Heart left ventricle (tissue), 16 donors: Measurements from ENCODE around the gene TNS3. TPM values are rescaled to one million over a fixed set of nuclear protein-coding genes. Genes with fewer than 3 reads are reported as not detected.

Source experiments
- ATAC-seq, 4 donors: fragments of 200-7000 bp; cut with Tn5 transposase; one replicate each; pipeline ENCODE4 v1.9.1; 2020 to 2022; ENCODE audit warnings: moderate library complexity in 4 of 4, mild to moderate bottlenecking in 3 of 4, moderate number of reproducible peaks in 1 of 4
- DNase-seq, 5 donors: peaks; one replicate each; pipeline ENCODE4 v3.0.0-alpha.2; 2020
- H3K27ac ChIP-seq, 12 donors: fragments of 200-600 bp; sonication (generic) in 4 of 12; one replicate each; pipeline versions ENCODE4 v1.5.0 to v1.8.0; 2016 to 2022; ENCODE audit warnings: mild to moderate bottlenecking in 2 of 12
- H3K27me3 ChIP-seq, 9 donors: fragments of 200-600 bp; sonication (generic) in 2 of 9; one replicate each; pipeline versions ENCODE4 v1.5.1 to v1.8.0; 2016 to 2022; ENCODE audit warnings: mild to moderate bottlenecking in 3 of 9
- H3K36me3 ChIP-seq, 9 donors: fragments of 200-600 bp; sonication (generic) in 2 of 9; one replicate each; pipeline versions ENCODE4 v1.5.0 to v1.8.0; 2018 to 2022; ENCODE audit warnings: mild to moderate bottlenecking in 2 of 9
- H3K4me1 ChIP-seq, 12 donors: fragments of 200-600 bp; sonication (generic) in 4 of 12; one replicate each; pipeline versions ENCODE4 v1.5.0 to v1.8.0; 2016 to 2022; ENCODE audit warnings: mild to moderate bottlenecking in 3 of 12
- H3K4me3 ChIP-seq, 12 donors: fragments of 200-600 bp; sonication (generic) in 4 of 12; one replicate each; pipeline versions ENCODE4 v1.5.0 to v1.8.0; 2017 to 2022; ENCODE audit warnings: mild to moderate bottlenecking in 9 of 12, moderate library complexity in 4 of 12
- H3K9me3 ChIP-seq, 12 donors: fragments of 200-600 bp; sonication (generic) in 4 of 12; one replicate each; pipeline versions ENCODE4 v1.5.0 to v1.8.0; 2016 to 2022; ENCODE audit warnings: mild to moderate bottlenecking in 1 of 12
- POLR2A ChIP-seq, 2 donors: fragments of 450-650 bp; IDR thresholded peaks; one replicate each; pipeline ENCODE4 v1.6.1; 2017; ENCODE audit warnings: antibody characterized with exemption in 2 of 2, mild to moderate bottlenecking in 2 of 2, moderate library complexity in 2 of 2
- WGBS, 4 donors: extraction: QIAGEN DNeasy Blood & Tissue Kit in 2 of 4; methylation state at CpG; one replicate each; pipeline versions ENCODE4 v1.1.5 to v1.1.7; 2013 to 2018; 5-methylcytosine and 5-hydroxymethylcytosine counted together
- intact Hi-C, 10 donors: fragments of 100-400 bp; cut with DNase I; formaldehyde crosslinking; loops; one replicate each; pipeline versions ENCODE4 v1.11.1 to v1.14.2; 2022
- polyA plus RNA-seq, 2 donors: library from polyadenylated mRNA; stranded (reverse); fragments of 200-250 nt; gene quantifications; one replicate each; pipeline ENCODE4 v1.2.3, GENCODE V29; 2013
- total RNA-seq, 9 donors: library from RNA; depleted of rRNA in 2 of 9; stranded (reverse); fragments of >200 nt in 2 of 9; fragmentation: NEBNext Ultra II Directional in 3 of 9; extraction: Animal tissue kit (Norgen Biotek cat#: 25700) in 3 of 9; gene quantifications; one replicate each; pipeline versions ENCODE4 v1.1.0 to v1.2.4, GENCODE V29; 2016 to 2023
- TF ChIP-seq, protein P1 (sequence below), 12 donors: fragments of 200-600 bp; sonication (generic) in 4 of 12; IDR thresholded peaks; one replicate each; pipeline versions ENCODE4 v1.5.0 to v1.8.0; 2018 to 2022; ENCODE audit warnings: antibody characterized with exemption in 12 of 12, mild to moderate bottlenecking in 5 of 12
- donor health status: ischemic (EF 13 %, LVEDD 7.1; RV severe dilation, severe dysfunction).
- donor health status: healthy with polysubstance abuse.
- donor health status: DM: no; HTN: yes; CAD: no.
- donor health status: DM: no; HTN: no; CAD: no.
- donor health status: ischemic (EF 25% LVEDD 6.9; RV normal size, moderate dysfunction).
- donor health status: ischemic (EF 25% LVEDD 5.7; RV mildly dilated, moderate dysfunction).
- donor health status: healthy.
- donor health status: DM: yes; HTN: yes; CAD: no.
- donor health status: ischemic (EF 35%, LVEDD 5.7; RV mildly dilated, moderate dysfunction).
- donor health status: nonischemic (EF 11% LVEDD 7.7; RV severe dilation, severe dysfunction).
- donor health status: DM: yes; HTN: yes; CAD: no.
- donor health status: PGD.
- donor health status: ischemic (EF 29% LVEDD 5.4; RV normal size, mild dysfunction).
- donor health status: nonischemic (EF 23%, LVEDD 6.1; RV moderate dilation, normal function).

The TNS3 gene
- total and polyA plus RNA-seq, 11 donors: 10.1 to 116 (median 32.7) TPM

DNA sequence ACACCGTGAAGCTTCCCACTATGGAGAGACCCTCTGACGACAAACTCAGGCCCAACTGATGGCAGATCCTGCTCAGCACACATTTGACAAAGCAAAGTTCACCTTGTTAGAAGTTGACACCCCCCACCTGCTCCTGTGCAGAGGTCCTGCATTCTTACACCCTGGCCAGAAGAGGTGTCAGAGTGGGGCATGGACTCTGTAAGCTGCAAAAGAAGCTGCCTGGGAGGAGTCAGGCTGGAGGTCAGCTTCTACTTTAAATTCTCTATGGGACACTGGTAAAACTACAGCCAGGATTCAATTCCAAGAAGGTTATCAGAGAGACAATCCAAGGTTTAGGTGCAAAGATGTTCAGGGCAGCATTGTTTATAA lies 20.0 kb upstream of the TNS3 start:
- TF ChIP-seq, protein P1, sequence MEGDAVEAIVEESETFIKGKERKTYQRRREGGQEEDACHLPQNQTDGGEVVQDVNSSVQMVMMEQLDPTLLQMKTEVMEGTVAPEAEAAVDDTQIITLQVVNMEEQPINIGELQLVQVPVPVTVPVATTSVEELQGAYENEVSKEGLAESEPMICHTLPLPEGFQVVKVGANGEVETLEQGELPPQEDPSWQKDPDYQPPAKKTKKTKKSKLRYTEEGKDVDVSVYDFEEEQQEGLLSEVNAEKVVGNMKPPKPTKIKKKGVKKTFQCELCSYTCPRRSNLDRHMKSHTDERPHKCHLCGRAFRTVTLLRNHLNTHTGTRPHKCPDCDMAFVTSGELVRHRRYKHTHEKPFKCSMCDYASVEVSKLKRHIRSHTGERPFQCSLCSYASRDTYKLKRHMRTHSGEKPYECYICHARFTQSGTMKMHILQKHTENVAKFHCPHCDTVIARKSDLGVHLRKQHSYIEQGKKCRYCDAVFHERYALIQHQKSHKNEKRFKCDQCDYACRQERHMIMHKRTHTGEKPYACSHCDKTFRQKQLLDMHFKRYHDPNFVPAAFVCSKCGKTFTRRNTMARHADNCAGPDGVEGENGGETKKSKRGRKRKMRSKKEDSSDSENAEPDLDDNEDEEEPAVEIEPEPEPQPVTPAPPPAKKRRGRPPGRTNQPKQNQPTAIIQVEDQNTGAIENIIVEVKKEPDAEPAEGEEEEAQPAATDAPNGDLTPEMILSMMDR (IDR thresholded peaks at IDR 0.05): no peak
- TF ChIP-seq POLR2A (IDR thresholded peaks at IDR 0.05): no peak
- 93 to 100% (median 98%) methylated on average over 2 of the region's 2 CpGs for WGBS, 4 donors
- H3K36me3 ChIP-seq: no peaks in the 10 kb centered on the region
- ATAC-seq (no peak), DNase-seq (peak in 1 of 5 donors; percentile 14)
- H3K27ac ChIP-seq: no peak overlapping the region
- peaks cover 0 to 38% (median 10%) of the 10 kb centered on the region in 12 donors for H3K4me1 ChIP-seq
- H3K9me3 ChIP-seq: peaks cover 0 to 13% (median 8%) of the 10 kb centered on the region in 12 donors
- H3K27me3 ChIP-seq: no peaks in the 10 kb centered on the region
- H3K4me3 ChIP-seq: no peak overlapping the region
- intact Hi-C loops: no loop called here

DNA sequence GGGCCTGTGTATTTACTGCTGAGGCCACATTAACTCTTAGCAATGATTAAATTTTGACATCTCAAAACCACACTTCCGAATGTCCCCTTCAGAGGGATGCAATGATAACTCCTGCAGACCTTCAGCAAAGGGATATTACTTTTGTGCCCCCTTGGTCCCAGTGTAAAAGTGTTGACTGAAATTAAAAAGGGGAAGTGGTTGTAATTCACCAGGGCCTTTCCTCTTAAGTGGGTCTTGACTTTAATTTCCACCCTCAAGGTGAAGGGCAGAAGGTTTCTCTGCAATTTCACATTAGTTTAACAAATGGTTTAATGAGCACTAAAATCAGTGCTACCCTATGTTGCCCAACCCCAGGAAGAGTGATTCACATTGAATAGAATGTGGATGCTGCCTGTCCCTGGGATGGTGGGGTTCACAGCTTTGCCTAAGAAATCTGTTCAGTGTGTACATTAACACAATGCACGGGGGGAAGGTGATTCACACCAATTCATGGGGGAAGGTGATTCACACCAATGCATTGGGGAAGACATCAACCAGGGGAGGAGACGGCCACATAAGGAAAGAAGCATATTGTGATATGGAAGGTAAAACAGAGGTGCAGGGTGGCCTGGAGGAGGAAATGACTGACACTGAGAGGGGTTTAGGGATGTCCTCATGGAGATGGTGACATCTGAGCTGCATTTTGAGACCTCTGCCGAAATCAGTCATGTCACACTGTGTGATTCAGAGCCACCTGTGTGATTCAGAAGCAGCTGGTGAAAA lies 19.4 kb upstream of the TNS3 start:
- Histone ChIP-seq H3K36me3 (no peaks in the 10 kb centered on the region), H3K4me1 (peaks cover 0 to 38% (median 10%) of the 10 kb centered on the region in 12 donors), H3K4me3 (no peak overlapping the region), H3K27ac (no peak overlapping the region), H3K9me3 (peaks cover 0 to 19% (median 13%) of the 10 kb centered on the region in 12 donors), H3K27me3 (no peaks in the 10 kb centered on the region)
- ATAC-seq (no peak), DNase-seq (peak in 1 of 5 donors; percentile 8)
- TF ChIP-seq, protein P1 (IDR thresholded peaks at IDR 0.05): no peak
- no peak for TF ChIP-seq POLR2A (IDR thresholded peaks at IDR 0.05)
- intact Hi-C loops: no loop called here
- WGBS, 4 donors: 84 to 92% (median 88%) methylated on average over 4 of the region's 4 CpGs

DNA sequence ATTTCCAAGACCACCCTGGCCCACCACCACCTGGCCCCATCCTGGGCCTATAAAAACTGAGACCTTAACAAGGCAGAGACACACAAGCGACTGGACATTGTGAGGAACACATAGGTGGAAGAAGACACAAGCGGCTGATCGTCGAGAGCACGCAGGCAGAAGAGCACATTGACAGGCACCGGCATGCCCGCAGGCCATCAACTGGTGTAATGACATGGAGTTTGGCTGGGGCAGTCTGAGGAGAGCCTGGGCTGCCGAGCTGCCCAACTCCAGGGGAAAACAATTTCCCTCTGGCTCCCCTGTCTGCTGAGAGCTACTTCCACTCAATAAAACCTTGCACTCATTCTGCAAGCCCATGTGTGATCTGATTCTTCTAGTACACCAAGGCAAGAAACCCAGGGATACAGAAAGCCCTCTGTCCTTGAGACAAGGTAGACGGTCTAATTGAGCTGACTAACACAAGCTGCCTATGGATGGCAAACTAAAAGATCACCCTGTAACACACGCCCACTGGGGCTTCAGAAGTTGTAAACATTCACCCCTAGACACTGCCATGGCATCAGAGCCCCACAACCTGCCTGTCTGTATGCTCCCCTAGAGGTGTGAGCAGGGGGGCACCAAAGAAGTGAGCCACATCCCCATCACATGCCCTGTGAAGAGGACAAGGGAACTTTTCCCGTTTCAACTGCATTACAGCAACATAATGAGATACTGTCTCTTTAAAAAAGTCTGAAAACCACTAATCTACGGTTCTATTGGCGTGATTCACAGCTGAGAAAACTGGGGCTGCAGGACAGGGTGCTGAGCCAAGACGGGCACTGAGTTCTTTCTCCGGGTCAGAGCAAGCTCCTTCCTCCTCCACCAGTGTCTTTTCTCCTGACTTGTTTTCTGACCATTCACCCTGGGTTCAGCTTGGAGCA lies 18.5 kb upstream of the TNS3 start:
- Histone ChIP-seq H3K36me3 (no peaks in the 10 kb centered on the region), H3K27me3 (no peaks in the 10 kb centered on the region), H3K4me3 (no peak overlapping the region), H3K27ac (no peak overlapping the region), H3K4me1 (peaks cover 0 to 37% (median 10%) of the 10 kb centered on the region in 12 donors), H3K9me3 (peaks cover 0 to 25% (median 16%) of the 10 kb centered on the region in 12 donors)
- TF ChIP-seq POLR2A (IDR thresholded peaks at IDR 0.05): no peak
- TF ChIP-seq, protein P1 (IDR thresholded peaks at IDR 0.05): no peak
- peak in 2 of 4 donors; percentile 41 to 45 for ATAC-seq
- peak in 1 of 5 donors; percentile 40 for DNase-seq
- WGBS, 4 donors: 78 to 84% (median 80%) methylated on average over 15 of the region's 15 CpGs
- intact Hi-C loops: no loop called here

DNA sequence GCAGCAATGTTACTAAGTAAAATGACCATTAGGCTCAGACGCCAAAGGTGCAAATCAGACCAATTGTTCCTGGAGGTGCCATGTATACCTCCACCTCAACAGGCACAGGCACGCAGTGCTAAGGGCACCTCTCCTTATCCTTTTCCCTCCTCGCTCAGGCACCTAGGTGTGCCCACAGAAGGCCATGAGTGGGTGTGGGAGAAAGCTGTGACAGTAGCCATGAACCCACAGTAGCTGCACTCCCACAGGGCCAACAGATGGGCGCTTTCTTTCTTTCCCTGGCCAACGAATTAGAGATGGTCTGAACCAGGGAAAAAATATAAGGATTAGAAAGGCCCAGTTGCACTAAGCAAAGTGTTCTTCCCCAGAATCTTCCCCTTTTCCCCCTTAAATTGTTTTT lies 15.5 kb upstream of the TNS3 start:
- intact Hi-C loops: no loop called here
- DNase-seq (peak in 1 of 5 donors; percentile 4), ATAC-seq (no peak)
- H3K9me3 ChIP-seq: peaks cover 0 to 25% (median 16%) of the 10 kb centered on the region in 12 donors
- WGBS, 4 donors: 91 to 98% (median 95%) methylated on average over 5 of the region's 5 CpGs
- H3K4me3 ChIP-seq: no peak overlapping the region
- H3K36me3 ChIP-seq: no peaks in the 10 kb centered on the region
- peaks cover 0 to 22% (median 4%) of the 10 kb centered on the region in 12 donors for H3K4me1 ChIP-seq
- no peaks in the 10 kb centered on the region for H3K27me3 ChIP-seq
- no peak for TF ChIP-seq POLR2A (IDR thresholded peaks at IDR 0.05)
- TF ChIP-seq, protein P1 (IDR thresholded peaks at IDR 0.05): no peak
- no peak overlapping the region for H3K27ac ChIP-seq
